Measurements from ENCODE around the gene ATP6V1G3.

- TF ChIP-seq CTCF (IDR thresholded peaks at IDR 0.05 in 2 of 3, conservative IDR thresholded peaks at IDR 0.05 in 1 of 3; ENCODE audit: insufficient read depth in 2 of 3, low read depth in 1 of 3, low read length in 3 of 3) = no peak
- no peak for TF ChIP-seq ID3 (CRISPR knock-in tag; IDR thresholded peaks at IDR 0.05)
- TF ChIP-seq ID3 (tag; IDR thresholded peaks at IDR 0.05) = no peak
- 0 out of 2 replicates have a peak, but pooled peaks have one; percentile 6 for TF ChIP-seq ATF3 (IDR thresholded peaks at IDR 0.05)
- no peak for TF ChIP-seq ATF3 (CRISPR knock-in tag; conservative IDR thresholded peaks at IDR 0.05)
- TF ChIP-seq POLR2A (conservative IDR thresholded peaks at IDR 0.05) = no peak
- TF ChIP-seq BMI1 (IDR thresholded peaks at IDR 0.05; ENCODE audit: low read length) = no peak
- no peak for TF ChIP-seq NFE2L1 (tag; IDR thresholded peaks at IDR 0.05; ENCODE audit: borderline replicate concordance, low read depth)
- no peak for TF ChIP-seq MXI1 (IDR thresholded peaks at IDR 0.05; ENCODE audit: low read depth, low read length)
- no peak for TF ChIP-seq SFPQ (IDR thresholded peaks at IDR 0.05; ENCODE audit: low read depth, low read length)
- TF ChIP-seq JUNB (CRISPR knock-in tag; conservative IDR thresholded peaks at IDR 0.05) = no peak
- TF ChIP-seq CREB3 (tag; conservative IDR thresholded peaks at IDR 0.05; ENCODE audit: low read depth) = no peak
- TF ChIP-seq L3MBTL2 (IDR thresholded peaks at IDR 0.05) = no peak
- TF ChIP-seq POLR2AphosphoS5 (IDR thresholded peaks at IDR 0.05; ENCODE audit: control insufficient read depth, insufficient read depth, low read depth, low read length) = no peak
- TF ChIP-seq GATA2 (CRISPR knock-in tag; IDR thresholded peaks at IDR 0.05) = no peak
- no peak for TF ChIP-seq TAF7 (tag; IDR thresholded peaks at IDR 0.05)
Measured at GRCh38 chr1:198524556-198524955, 15.9 kb downstream of the ATP6V1G3 start.

All from K562 (cell line).